GM12872 (cell line): ENCODE data around the gene NLN.

Source experiments
- CTCF ChIP-seq: IDR thresholded peaks from 3 replicates; pipeline ENCODE4 v1.5.1; 2011; ENCODE audit warnings: low read depth, mild to moderate bottlenecking, low read length, moderate library complexity; ENCODE audit not compliant: insufficient read depth

The NLN gene

DNA sequence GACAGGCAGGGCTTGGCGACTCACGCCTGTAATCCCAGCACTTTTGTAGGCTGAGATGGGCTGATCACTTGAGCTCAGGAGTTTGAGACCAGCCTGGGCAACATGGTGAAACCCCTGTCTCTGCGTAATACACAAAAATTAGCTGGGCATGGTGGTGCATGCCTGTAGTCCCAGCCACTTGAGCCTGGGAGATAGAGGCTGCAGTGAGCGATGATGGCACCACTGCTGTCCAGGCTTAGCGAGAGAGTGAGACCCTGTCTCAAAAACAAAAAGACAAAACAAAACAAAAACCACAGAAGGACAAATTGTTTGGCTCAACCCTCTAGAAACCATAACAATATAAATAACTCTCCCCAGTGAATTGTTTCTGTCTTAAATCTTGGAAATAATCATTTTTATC lies 111.8 kb downstream of the NLN start:
- no peak for TF ChIP-seq CTCF

- TF ChIP-seq CTCF = no peak
These were observed 112.3 kb downstream of the NLN start for GRCh38 chr5:65834306-65834705.

GRCh38 chr5:65835191-65835590 lies 113.2 kb downstream of the NLN start:
- no peak for TF ChIP-seq CTCF

- no peak for TF ChIP-seq CTCF
These were observed 115.1 kb downstream of the NLN start for GRCh38 chr5:65837139-65837538.

- no peak for TF ChIP-seq CTCF
These were observed 118.1 kb downstream of the NLN start for GRCh38 chr5:65840071-65840470.

DNA sequence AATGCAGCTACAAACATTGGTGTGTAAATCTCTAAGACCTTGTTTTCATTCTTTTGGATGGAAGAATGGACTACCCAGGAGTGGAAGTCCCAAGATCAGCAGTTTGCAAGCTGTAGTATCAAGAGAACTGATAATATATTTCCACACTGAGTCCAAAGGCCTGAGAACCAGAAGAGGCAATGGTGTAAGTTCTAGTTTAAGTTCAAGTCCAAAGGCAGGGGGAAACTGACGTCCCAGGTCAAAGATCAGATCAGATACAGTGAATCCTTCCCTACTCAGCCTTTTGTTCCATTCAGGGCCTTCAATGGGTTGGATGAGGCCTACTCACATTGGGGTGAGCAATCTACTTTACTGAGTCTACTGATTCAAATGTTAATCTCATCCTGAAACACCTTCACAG lies 124.1 kb downstream of the NLN start:
- TF ChIP-seq CTCF = no peak

GRCh38 chr5:65854925-65855324 lies 132.9 kb downstream of the NLN start:
- no peak for TF ChIP-seq CTCF
